CD4-positive, alpha-beta T cell treated with Interleukin-4 for 1 hour (primary cell): ENCODE measurements around the gene PPM1L.

Source experiments
- DNase-seq, 2 donors: peaks; one replicate each; pipeline ENCODE4 v3.0.0-alpha.2; 2020 to 2022

Gene PPM1L

GRCh38 chr3:160765211-160765610 is 9.2 kb downstream of the PPM1L start:
- DNase-seq: no peak

GRCh38 chr3:160768031-160768430 is 12.0 kb downstream of the PPM1L start:
- DNase-seq: no peak

- no peak for DNase-seq
These were observed 12.9 kb downstream of the PPM1L start for GRCh38 chr3:160768918-160769317.

DNA sequence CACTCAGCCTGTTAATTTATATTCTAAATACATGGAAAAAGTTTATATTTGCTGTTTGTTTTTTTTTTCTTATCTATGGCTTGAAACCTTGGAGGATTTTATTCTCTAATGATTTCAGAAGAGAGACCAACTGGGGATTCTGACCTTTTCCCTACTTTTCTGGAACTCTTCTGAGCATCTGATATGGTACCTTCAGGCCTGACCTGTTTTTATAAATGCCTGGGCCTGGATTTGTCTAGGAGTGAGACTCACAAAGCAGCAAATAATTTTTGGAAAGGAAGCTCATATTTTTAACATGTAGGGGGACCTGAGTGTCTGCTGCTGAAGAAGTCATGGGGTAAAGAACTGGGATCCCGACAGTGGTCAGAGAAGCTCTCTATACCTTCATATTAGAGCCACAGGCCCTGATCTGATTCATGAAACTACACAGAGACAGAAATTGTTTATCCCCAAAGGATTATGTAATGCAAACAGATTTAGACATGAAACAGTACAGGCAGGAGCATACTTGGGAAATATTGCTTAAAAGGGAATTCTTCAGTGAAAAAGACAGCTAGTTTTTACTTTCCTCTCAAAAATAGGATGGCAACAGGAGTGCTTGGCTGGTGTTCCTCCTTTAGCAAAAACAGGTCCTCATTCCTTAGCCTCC is 15.9 kb downstream of the PPM1L start:
- no peak for DNase-seq

- DNase-seq: no peak
These were observed 17.7 kb downstream of the PPM1L start for GRCh38 chr3:160773722-160774121.

- DNase-seq: no peak
These were observed 18.1 kb downstream of the PPM1L start for GRCh38 chr3:160774172-160774571.

- DNase-seq: no peak
These were observed 22.4 kb downstream of the PPM1L start for GRCh38 chr3:160778480-160778879.

DNA sequence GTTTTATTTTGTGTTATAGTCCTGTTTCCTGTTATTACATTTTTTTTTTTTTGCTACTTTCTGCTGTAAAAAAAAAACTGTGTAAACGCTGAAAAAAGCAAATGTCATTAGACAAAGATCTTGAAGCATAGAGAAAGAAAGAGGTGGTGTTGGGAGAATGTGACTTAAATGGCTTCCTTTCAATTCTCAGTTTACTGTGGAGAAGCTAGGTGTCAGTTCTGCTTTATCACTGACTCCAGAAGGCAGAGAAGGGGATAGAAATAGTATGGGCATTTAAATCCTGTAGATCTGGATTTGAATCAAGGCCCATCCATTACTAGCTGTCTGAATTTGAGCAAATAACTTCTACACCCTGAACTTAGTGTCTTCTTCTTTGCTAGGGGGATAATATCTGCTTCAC is 23.0 kb downstream of the PPM1L start:
- DNase-seq: no peak

DNA sequence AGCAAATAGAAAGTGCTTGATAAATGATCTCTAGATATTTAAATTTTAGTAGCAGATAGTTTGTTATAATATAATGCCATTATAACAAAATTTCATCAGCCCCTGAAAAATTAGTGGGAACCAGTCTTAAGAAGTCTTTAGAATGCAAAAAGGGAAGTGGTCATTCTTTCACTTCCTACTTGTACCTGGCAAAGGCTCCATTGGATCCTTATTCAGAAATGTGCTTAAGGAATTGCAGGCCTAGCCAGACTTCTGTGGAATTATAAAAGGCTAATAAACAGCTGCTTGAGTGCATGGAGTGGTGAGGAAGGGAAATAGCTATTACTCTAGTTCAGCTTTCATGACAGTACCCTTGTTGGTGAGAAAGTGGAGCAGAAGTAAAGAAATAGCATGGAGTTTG is 24.2 kb downstream of the PPM1L start:
- DNase-seq: peak in 1 of 2 donors; percentile 11

- no peak for DNase-seq
These were observed 25.4 kb downstream of the PPM1L start for GRCh38 chr3:160781402-160781801.

DNA sequence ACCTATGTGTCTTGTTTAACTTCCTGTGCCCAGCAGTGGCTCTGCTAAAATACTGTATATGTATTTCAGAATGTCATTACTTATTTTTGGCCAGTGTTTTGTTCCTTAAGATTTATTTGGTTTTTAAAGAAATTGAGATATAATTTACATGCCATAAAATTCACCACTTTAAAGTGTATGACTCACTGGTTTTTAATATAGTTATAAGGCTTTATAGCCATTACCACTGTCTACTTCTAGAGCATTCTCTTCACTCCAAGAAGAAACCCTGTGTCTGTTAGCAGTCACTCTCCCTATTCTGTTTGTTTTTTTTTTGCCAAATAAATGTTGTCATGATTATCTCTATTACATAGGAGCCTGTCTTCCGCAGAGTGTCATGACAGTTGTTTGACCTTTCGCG is 25.8 kb downstream of the PPM1L start:
- no peak for DNase-seq

- no peak for DNase-seq
These were observed 28.8 kb downstream of the PPM1L start for GRCh38 chr3:160784853-160785252.

GRCh38 chr3:160790726-160791125 is 34.7 kb downstream of the PPM1L start:
- DNase-seq: no peak

DNA sequence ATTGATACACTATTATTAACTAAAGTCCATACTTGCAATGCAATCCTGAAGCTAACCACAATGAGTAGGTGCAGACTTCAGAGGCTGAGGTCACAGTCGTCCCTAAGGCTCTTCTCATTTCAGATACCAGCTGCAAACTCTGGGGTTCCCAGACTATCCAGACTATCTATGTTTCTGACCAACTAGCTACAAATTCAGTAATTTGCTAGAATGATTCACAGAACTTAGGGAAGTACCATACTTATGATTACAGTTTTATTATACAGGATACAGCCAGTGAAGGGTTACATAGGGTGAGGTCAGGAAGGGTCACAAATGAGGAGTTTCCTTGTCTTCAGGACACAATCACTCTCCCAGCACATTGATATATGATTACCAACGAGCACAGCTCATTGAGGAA is 36.5 kb downstream of the PPM1L start:
- DNase-seq: no peak

- no peak for DNase-seq
These were observed 37.8 kb downstream of the PPM1L start for GRCh38 chr3:160793722-160794252.

GRCh38 chr3:160796089-160796812 is 40.2 kb downstream of the PPM1L start:
- DNase-seq: no peak

DNA sequence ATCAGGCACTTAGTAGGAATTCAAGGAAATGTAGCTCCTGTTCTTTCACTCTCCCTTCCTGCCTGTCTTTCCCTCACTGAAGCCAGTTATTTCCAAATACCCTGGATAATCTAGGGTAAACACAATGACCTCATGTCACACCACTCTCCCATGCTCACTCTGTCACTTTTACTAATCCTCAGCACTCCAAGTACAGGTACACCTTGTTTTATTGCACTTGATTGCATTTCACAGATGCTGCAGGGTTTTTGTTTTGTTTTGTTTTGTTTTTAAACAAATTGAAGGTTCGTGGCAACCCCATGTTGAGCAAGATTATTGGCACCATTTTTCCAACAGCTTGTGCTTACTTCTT is 40.8 kb downstream of the PPM1L start:
- no peak for DNase-seq

DNA sequence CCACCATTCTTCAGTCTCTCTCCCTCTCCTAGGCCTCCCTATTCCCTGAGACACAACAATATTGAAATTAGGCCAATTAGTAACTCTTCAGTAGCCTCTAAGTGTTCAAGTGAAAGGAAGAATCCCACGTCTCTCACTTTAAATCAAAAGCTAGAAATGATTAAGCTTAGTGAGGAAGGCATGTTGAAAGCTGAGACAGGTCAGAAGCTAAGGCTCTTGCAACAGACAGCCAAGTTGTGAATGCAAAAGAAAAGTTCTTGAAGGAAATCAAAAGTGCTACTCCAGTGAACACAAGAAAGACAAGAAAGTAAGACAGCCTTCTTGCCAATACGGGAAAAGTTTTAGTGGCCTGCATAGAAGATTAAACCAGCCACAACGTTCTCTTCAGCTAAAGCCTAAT is 41.3 kb downstream of the PPM1L start:
- DNase-seq: no peak

GRCh38 chr3:160801386-160802118 is 45.5 kb downstream of the PPM1L start:
- peak; percentile 41 to 71 for DNase-seq

DNA sequence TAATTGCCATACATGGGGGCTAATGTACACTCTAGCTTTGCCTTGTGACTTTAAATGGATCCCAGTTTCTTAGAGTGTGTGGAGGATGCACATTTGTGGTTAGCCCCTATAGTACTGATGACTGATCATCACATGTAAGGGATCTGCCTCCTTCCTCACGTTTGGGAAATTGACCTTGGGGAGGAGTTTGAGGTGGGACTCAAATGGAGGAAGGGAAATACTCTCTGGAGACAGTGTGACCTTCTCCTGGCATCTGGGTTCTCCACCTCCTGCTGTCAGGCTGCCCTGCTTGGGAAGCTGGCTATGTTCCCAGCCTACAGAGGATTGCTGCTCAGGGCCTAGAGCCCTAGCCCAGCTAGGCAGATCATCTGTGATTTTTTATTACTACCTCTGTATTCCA is 48.7 kb downstream of the PPM1L start:
- DNase-seq: no peak

GRCh38 chr3:160806094-160806493 is 50.1 kb downstream of the PPM1L start:
- no peak for DNase-seq

GRCh38 chr3:160806686-160807085 is 50.7 kb downstream of the PPM1L start:
- no peak for DNase-seq

DNA sequence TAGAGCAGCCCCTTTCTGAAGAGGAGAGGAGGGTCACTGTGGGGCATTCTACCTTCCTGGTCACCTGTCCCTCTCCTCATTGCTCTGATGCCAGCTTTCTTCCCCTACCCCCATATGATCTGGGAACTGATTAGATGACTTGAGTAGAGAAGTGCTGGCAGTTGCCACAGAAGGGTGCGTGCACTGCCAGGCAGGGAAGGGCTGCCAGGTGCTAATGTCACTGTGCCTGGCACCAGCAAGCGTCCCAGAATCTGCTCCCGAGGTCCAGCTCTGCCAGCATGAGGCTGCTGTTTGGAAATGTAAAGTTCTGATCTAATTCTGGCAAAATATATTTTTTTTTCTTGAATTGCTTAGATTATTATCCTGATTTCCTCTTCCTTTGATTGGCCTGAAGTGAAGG is 52.8 kb downstream of the PPM1L start:
- no peak for DNase-seq

DNA sequence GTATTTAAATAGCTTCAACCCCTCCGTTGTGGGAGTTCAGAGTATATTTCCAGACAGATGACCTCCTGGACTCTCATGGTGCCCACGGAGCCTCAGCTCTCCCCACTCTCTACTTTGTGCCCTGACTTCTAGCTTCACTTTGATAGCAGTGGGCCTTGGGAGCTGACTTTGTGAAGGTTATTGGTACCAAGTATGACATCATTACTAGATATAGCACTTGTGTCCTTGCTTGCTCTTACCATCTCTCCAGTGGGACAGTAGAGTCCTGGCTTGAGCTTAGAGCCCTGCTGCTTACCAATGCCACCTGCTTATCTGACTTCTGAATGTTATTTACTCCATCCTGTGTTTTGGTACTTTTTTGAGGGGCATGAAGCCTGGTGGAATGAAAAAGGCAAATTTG is 53.4 kb downstream of the PPM1L start:
- DNase-seq: no peak
